ENCODE results near the gene AHI1.

DNA sequence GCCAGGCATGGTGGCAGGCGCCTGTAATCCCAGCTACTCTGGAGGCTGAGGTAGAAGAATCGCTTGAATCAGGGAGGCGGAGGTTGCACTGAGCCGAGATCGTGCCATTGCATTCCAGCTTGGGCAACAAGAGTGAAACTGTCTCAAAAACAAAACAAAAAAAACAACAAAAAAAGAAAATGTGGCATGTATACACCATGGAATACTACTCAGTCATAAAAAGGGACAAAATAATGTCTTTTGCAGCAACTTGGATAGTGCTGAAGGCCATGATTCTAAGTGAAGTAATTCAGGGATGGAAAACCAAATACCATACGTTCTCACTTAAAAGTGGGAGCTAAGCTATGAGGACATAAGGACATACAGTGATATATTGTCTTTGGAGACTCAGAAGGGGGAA lies 220.1 kb downstream of the AHI1 start:
- TF ChIP-seq YY1 (IDR thresholded peaks at IDR 0.05; ENCODE audit: low read depth, low read length) (no peak), POLR2A (IDR thresholded peaks at IDR 0.05; ENCODE audit: low read depth, low read length) (no peak), RAD21 (IDR thresholded peaks at IDR 0.05; ENCODE audit: insufficient read depth, low read depth, low read length) (no peak), KDM1A (IDR thresholded peaks at IDR 0.05; ENCODE audit: borderline replicate concordance) (no peak), CBX3 (IDR thresholded peaks at IDR 0.05; ENCODE audit: borderline replicate concordance, low read depth) (no peak)
- TF ChIP-seq, protein P1, sequence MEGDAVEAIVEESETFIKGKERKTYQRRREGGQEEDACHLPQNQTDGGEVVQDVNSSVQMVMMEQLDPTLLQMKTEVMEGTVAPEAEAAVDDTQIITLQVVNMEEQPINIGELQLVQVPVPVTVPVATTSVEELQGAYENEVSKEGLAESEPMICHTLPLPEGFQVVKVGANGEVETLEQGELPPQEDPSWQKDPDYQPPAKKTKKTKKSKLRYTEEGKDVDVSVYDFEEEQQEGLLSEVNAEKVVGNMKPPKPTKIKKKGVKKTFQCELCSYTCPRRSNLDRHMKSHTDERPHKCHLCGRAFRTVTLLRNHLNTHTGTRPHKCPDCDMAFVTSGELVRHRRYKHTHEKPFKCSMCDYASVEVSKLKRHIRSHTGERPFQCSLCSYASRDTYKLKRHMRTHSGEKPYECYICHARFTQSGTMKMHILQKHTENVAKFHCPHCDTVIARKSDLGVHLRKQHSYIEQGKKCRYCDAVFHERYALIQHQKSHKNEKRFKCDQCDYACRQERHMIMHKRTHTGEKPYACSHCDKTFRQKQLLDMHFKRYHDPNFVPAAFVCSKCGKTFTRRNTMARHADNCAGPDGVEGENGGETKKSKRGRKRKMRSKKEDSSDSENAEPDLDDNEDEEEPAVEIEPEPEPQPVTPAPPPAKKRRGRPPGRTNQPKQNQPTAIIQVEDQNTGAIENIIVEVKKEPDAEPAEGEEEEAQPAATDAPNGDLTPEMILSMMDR (IDR thresholded peaks at IDR 0.05 in 2 of 3, conservative IDR thresholded peaks at IDR 0.05 in 1 of 3; ENCODE audit: control insufficient read depth in 2 of 3, extremely low read depth in 1 of 3, insufficient read depth in 1 of 3, low read depth in 3 of 3, low read length in 3 of 3) = no peak

Data from GM12878 (cell line).